GM19468 (cell line): ENCODE results near the gene ROBO2.

ENCODE experiments used
- ATAC-seq: cut with Tn5 transposase; IDR thresholded peaks from one replicate; pipeline ENCODE4 v1.9.1; 2021; ENCODE audit warnings: mild to moderate bottlenecking, moderate library complexity, moderate number of reproducible peaks; ENCODE audit not compliant: unreplicated experiment; ENCODE audit errors: extremely low read depth

The ROBO2 gene

DNA sequence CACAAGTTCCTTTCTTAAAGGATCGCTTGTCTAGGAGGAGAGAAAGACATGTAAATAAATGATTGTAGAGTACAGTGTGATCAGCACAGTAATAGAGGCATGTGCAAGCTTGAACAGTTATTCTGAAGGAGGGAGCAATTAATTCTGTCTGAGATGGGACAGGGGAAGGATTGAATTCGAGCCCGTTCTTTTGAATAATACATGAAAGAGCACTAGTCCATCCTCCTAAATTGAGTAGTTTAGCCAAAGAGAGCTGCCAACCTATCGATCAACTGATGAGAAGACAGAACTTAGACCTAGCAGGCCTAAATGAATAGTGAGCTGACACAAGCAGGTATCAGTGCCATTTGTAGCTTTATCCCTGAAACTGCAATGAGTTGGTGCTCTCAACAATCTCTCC, 142.4 kb downstream of the ROBO2 start:
- ATAC-seq, result no peak

DNA sequence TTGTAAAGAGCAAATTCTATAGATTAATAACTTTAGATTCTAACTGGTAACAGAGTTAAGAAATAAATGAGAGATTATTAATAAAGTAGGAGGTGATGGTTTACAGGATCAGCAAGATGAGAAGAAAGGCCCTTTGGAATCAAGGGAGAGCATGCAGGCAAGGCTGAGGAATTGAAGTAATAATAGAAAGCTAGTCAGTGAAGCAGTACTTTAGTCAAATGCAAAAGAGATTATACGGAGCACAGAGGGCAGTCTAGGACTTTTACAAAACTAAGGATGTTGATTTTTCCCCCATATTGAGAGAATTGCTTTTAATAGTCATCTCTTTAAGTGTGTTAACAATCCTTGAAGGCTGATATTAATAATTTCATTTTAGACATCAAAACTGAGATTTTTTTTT, 146.4 kb downstream of the ROBO2 start:
- ATAC-seq, result no peak

DNA sequence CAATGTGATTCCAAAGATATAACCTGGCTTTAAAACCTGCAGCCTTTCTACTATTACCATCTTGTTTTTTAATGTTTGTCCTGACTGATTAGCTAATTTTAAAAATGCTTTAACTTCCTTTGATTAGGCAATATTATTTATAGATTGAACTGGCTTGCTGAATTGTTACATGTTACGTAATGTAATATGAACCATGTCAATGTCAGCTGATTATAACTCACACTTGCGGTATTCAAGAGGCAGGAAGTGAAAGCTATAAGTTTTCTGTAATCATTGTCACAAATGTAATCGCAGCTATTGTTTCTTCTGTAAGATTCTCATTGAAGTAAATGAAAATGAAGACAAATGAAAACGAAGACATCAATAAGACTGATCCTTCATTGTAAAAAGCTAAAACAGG, 146.8 kb downstream of the ROBO2 start:
- no peak for ATAC-seq

DNA sequence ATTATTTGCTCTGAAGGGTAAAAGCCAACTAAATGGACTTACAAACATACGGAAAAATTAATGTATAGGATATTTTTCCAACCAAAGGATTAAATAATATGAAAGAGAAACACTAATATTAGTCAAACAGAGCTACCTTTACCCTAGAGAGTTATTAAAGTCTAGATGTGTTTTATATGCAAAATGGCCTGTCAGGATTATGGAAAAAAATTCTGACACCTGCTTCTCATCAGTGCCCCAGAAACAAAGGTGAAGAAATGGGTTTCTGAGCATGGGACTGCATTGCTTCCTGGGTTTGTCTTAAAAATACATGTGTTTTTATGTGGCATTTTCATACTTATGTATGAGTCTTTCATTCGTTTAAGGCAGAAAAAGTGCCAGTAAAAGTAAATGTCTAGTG, 148.3 kb downstream of the ROBO2 start:
- ATAC-seq, result no peak

DNA sequence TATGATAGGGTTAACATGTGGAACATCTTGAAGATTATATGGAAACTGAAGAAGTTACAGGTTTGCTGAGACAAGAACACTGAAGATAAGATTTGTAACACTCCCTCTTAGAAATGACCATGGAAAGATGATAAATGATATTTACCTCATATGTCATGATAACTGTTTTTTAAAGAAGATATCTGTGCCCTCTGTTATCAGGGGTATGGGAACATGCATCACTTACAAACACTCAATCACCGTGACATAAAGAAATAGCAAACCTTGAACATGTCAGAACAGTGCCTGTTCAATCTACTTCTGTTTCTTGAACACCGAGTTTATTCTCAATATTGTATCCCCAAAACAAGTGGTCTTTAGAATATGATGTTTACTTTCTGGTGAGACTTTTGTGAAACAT, 149.4 kb downstream of the ROBO2 start:
- ATAC-seq, result no peak

DNA sequence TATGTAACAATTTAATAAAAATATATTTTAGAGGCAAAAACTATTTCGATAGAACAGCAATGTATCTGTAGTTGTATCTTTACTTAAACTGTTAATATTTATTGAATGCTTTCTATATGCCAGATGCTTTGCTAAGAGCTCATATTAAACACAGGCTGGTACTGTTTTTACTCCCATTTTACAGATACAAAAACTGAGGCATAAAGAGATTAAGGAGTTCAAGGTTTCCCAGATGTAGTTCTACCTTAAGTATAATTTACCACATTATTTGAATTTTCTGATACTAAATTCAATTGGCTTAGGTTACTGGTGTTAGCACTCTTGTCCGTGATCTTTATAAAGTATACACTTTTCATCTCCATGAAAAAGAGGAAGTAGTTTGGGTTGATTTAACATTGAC, 149.8 kb downstream of the ROBO2 start:
- no peak for ATAC-seq

DNA sequence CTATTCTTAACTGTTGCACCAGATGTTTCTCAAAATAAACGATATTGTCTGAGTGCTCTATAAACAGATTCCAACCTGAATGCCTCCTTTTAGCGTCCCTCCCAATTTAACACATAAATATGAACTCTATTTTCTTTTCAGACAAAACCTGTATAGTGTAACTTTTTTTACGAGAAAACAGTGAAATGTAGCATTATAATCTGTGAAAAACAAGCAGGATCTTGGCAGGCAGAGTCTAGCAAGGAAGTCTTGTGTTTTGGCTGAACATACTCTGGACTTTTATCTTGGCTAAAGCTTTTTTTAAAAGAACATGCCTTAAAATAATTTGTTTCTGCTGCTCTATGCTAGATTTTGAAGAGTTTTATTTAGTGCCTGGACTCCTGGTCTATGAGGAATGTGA, 150.5 kb downstream of the ROBO2 start:
- ATAC-seq, result no peak

DNA sequence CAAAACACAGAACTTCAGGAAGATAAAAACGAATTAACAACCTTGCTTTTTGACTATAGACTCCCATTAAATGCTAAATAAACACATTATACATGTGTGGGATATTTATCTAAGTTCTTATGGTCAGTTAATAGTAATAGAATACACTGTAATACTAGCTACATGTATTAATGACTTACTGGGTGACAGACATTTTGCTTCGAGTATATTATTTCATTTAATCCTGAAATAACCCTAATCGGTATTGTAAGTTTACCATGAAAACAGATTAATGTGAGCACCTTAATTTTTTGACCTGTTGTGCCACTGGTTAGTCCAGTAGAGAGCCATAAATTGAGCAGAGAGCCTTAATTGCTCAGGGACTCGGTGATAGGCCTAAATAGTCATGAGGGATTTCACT, 151.1 kb downstream of the ROBO2 start:
- ATAC-seq, result no peak

DNA sequence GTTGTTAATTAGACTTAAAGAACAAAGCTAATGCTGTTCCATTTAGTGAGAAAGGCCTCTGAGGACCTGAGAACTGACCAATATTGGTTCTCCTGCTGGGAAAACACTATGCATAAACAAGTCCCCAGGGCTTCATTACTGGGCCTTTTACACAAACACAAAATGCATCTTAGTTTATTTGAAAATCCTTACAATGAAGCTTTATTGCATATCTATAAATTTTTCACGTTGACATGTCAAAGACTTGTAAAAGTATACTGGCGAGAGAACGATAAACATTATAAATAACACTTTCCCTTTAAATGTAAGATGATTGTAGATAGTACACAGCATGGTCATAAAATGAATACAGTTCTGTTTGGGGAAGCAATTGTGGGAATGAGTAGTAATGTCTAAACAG, 151.7 kb downstream of the ROBO2 start:
- no peak for ATAC-seq

DNA sequence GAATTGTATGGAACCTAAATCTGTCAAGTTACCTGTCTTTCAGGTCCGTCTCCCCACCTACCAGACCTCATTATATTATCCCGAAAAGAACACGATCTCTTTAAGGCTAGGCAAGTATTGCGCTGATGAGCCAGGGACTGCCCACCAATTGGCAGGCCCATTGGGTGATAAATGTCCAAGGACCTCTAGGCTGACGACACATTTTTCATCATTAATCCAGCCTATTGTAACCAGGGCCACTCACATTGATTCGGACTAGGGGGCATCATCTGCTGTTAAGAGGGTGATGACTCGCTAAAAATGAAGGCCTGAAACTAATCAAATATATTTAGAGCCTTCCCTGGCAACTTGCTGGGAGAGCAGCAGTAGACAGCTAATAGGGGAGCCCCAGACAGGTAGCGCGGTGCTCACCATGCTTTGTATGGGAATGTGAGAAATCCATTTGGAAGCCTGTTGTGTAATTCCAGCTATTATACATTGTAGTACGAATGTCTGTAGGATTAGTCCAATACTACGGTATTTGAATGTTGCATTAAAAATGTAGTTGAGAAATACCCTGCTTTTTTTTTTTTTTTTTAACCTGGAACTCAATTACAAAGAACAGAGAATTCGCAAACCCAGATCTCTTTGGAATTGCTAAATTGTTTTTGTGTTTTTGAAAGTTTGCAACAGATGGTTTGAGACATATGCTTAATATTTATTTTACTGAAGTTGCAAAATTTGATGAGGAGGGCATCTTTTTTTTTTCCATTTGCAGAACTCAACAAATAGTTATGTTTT, 156.1 kb downstream of the ROBO2 start:
- no peak for ATAC-seq

DNA sequence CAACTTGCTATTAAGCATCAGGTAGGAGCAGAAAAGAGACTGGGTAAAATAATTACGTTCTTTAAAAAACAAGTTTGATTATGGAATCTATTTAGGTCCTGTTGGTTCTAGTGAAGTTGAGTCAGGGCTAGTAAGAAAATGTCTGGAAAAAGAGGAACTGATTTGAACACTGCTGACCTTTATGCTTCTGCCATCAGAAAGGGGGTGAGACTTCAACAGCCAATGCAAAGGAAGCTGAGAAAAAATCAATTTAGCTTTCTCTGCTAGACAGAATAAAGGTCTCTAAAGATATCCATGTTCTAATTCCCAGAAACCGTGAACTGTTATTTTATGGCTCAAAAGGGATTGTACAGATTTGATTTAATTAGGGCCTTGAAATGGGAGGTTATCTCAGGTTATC, 157.5 kb downstream of the ROBO2 start:
- ATAC-seq, result no peak

DNA sequence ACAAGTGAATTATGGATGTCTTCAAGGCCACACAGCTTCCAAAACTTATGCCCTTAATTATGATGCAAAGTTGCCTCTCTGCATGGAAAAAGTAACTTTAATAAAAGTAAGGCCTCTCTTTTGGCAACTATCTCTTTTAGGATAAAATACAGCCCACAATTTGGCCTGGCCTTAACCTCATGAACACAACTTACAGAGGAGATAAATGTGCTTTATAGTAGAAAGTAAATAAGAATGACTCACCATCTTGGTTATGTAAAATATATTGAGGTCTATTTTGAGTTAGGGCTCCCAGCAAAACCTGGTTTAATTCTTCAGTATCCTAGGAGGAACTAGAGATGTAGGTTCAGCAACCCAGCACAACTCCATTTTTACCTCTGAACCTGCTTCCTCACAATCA, 164.0 kb downstream of the ROBO2 start:
- no peak for ATAC-seq

DNA sequence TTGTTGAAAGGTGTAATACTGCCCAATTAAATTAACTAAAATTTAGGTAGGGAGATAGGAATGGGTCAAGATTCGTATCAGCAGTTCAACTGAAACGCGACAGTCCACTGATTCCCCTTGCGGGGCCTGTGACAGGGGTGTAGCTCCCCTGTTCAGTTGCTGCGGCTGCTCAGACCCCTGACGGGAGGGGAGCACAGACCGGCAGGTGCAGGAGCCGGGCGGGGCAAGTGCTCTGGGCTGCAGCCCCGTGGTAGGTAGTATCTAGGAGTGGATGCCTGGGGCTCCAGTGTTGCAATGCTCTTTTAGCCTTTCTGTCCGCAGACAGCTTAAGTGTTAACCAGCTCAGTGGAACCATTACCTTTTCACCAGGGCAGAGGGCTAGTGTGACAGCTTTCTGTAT, 164.9 kb downstream of the ROBO2 start:
- ATAC-seq, result no peak

DNA sequence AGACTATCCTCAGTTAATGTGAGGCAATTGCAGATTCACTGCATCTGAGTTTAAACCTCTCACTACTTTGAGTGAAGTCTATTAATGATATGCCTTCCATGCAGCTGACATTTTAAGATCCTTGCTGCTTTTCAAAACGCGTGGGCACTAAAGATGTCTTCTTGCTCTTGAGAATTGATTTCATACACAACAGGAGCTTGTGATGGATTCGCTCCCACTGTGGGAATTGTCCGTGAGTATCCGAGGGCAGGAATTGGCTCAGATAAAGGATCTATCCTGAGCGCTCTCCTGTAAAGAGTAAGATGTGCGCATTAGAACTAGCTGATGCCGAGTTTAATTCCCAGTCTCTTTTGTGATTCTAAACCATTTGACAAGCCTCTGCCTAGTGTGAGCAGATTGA, 167.9 kb downstream of the ROBO2 start:
- ATAC-seq, result no peak

DNA sequence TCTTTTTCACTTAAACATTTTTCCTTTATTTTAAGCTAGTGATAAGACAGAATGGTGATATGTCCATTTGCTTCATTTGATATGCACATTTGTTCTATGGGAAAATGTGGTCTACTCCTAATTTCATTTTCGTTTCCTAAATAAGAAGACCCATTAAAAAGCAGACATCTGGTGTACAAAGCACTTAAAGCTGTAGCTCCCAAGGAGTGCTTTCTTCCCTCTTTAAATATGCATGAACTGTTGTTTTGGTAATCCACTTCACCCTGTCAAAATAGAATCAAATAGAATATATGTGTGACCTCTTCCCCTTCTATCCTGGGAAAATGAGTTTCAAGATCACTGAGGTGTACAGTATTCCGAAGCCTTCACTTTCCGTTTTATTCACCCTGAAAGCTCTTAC, 182.8 kb downstream of the ROBO2 start:
- ATAC-seq, result no peak

DNA sequence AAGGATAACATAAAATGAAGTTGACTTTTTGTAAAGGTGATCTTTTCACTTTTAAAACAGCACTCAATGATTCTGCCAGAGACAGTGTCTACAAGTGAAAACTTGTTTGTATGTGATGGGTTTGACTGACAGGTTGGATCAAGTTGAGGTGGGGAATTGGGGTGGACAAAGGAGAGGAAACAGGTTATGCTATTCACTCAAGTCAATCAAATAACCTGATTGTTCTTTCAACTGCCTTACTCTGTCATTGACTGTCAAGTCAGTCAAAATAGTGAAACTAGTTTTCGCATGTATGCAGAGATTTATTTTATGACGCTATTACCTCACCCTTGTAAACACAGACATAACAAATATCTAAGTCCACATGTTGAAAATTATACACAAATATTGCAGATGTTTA, 187.7 kb downstream of the ROBO2 start:
- ATAC-seq, result no peak

DNA sequence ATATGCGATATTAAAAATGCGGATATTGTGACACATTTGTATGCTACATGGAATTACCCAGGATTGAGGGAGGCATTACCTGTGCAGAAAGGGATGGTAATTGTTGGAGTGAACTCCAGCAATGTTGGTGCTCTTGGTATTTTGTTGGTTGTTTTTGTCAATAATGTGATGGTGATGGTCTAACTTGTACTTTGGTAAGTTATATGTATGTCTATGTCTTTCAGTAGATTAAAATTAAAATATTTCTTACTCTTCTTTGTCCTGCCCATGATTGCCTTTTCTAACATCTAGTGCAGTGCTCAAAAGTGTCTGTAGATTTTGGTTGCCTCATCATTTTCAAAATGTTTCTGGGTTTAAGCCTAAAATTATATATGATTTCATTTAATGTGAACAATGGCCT, 192.7 kb downstream of the ROBO2 start:
- ATAC-seq, result no peak

DNA sequence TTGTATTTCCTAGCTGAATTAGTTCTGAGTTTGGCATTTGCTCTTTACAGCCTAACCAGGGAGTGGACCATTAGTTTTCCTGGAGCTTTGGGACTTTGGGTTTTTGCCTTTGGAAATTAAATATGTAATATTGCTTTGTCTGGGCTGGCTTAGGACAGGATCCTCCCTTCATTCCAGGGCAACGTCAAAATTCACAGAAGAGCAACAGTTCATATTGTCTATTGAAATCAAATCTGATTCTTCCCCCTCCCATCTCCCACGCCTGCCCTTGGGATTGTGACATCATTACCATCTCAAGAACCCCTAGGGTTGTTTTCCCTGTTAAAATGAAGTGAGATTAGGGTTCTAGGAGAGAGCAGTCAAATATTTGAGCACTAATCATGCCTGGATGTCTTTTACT, 194.1 kb downstream of the ROBO2 start:
- no peak for ATAC-seq

DNA sequence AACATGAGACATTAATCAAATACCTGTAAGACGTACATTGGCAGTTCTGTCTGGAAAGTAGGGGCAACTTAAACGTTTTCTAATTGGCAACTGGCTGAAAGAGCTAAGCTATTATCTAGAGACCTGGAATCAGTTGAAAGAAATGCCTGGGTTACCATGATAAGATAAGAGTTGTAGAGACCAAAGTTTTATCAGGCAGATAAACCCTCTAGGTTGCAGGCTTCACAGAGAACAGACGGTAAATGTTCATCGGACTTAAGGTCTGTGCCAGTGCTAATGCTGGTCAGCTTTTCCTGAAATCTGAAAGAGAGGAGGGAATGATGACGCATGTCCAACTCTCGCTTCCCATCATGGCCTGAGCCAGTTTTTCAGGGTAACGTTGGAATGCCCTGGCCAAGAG, 196.2 kb downstream of the ROBO2 start:
- no peak for ATAC-seq

DNA sequence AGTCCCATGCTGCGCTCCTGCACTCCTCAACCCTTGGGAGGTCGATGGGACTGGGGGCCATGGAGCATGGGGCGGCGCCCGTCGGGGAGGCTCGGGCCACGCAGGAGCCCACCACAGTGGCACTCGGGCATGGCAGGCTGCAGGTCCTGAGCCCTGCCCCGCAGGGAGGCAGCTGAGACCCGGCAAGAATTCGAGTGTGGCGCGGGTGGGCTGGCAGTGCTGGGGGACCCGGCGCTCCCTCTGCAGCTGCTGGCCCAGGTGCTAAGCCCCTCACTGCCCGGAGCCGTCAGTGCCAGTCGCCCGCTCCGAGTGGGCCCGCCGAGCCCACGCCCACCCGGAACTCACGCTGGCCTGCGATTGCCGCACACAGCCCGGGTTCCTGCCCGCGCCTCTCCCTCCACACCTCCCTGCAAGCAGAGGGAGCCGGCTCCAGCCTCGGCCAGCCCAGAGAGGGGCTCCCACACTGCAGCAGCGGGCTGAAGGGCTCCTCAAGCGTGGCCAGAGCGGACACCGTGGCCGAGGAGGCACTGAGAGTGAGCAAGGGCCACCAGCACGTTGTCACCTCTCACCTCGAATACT, 200.3 kb downstream of the ROBO2 start:
- no peak for ATAC-seq

DNA sequence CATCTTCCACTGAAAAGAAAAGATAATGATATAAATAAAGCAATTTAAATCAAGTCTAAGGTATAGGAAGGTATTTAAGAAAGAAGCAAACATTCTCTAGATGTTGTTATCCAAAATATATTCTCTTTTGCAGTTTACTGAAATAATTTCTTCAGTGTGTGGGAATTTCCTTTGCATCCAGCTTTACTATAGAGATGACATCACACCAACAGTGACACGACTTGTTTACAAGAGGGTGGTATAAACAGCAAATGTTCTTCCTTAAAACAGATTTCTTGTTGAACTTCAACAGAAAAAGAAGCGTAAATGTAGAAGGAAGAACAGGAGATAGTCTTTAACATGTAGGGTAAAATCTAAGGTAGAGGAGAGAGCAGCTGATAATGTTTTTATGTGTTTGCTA, 202.5 kb downstream of the ROBO2 start:
- ATAC-seq, result no peak

DNA sequence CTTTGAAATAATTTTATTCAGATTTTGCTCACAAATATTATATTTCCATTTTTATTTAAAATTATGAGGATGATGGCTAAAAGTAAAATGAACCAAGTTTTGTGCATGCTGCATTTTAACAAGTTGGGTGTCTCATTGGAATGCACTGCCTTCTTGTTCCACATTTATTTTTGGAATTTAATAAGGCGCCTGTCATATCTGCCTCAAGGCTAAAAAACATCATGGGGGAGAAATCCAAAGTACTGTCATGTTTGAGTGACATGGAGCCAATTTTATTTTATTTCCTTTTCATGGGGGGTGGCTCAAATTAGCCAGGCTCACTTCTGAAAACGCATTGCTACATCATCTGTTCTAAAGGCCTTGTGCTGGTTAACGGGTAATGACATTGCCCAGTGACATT, 205.1 kb downstream of the ROBO2 start:
- ATAC-seq, result no peak
